Mesothelial cell of epicardium (in vitro differentiated cells): ENCODE measurements around the gene TMEM50A. TPM values are rescaled to one million over a fixed set of nuclear protein-coding genes. Genes with fewer than 3 reads are reported as not detected.
"Not testable (repeated sequence)": the region's sequence is repeated elsewhere in the genome, so short reads cannot be mapped to it uniquely, and the experiment has no call there.

Experiments used
- DNase-seq, 2 experiments: peaks; one replicate each; pipeline ENCODE4 v3.0.0; 2021; ENCODE audit warnings: low spot score in 2 of 2; ENCODE audit not compliant: unreplicated experiment in 2 of 2
- H3K27ac Mint-ChIP-seq: 2 replicates; pipeline ENCODE4 v1.8.0; 2021; ENCODE audit warnings: mixed read lengths
- H3K27me3 Mint-ChIP-seq: 2 replicates; pipeline ENCODE4 v1.8.0; 2021; ENCODE audit warnings: low read depth, mixed read lengths
- H3K36me3 Mint-ChIP-seq: 2 replicates; pipeline ENCODE4 v1.8.0; 2021; ENCODE audit warnings: mixed read lengths
- H3K4me1 Mint-ChIP-seq: 2 replicates; pipeline ENCODE4 v1.8.0; 2021; ENCODE audit warnings: mixed read lengths
- H3K4me3 Mint-ChIP-seq: 2 replicates; pipeline ENCODE4 v1.8.0; 2021; ENCODE audit warnings: mild to moderate bottlenecking, moderate library complexity, mixed read lengths
- H3K9me3 Mint-ChIP-seq: 2 replicates; pipeline ENCODE4 v1.8.0; 2021; ENCODE audit warnings: mixed read lengths
- total RNA-seq: library from RNA; stranded (reverse); gene quantifications from 3 replicates; pipeline ENCODE4 v1.2.1, GENCODE V29; 2021
- TF ChIP-seq, protein P1 (sequence below): fragments of 200-600 bp; sonication (generic); IDR thresholded peaks from one replicate; pipeline ENCODE4 v1.5.0; 2021; ENCODE audit warnings: antibody characterized with exemption; ENCODE audit not compliant: unreplicated experiment

TMEM50A gene
- total RNA-seq, 1 donor from 2014 or later: 66.1 TPM

DNA sequence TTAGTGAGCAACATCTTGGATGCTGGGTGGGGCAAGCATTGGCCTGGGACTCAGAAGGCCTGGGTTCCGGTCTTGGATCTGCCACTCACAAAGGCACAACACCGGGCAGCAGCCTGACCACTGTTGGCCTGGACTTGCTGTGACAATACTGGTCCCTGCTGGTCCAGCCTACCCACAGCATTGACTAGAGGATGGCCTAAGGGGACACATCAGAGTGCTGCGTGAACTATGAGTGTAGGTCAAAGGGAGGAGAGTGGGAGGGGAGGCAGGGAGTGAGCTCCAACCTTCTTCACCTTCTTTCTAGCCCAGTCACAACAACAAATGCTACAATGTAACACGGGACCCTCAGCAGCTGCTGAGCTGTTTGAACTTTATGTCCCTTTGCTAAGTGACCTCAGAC lies 31.1 kb downstream of the TMEM50A start:
- Mint-ChIP-seq H3K27ac (no peak overlapping the region), H3K27me3 (no peaks in the 10 kb centered on the region), H3K4me3 (no peak overlapping the region), H3K9me3 (no peaks in the 10 kb centered on the region), H3K36me3 (no peaks in the 10 kb centered on the region), H3K4me1 (peaks cover 7% of the 10 kb centered on the region)
- no peak for DNase-seq
- TF ChIP-seq, protein P1, sequence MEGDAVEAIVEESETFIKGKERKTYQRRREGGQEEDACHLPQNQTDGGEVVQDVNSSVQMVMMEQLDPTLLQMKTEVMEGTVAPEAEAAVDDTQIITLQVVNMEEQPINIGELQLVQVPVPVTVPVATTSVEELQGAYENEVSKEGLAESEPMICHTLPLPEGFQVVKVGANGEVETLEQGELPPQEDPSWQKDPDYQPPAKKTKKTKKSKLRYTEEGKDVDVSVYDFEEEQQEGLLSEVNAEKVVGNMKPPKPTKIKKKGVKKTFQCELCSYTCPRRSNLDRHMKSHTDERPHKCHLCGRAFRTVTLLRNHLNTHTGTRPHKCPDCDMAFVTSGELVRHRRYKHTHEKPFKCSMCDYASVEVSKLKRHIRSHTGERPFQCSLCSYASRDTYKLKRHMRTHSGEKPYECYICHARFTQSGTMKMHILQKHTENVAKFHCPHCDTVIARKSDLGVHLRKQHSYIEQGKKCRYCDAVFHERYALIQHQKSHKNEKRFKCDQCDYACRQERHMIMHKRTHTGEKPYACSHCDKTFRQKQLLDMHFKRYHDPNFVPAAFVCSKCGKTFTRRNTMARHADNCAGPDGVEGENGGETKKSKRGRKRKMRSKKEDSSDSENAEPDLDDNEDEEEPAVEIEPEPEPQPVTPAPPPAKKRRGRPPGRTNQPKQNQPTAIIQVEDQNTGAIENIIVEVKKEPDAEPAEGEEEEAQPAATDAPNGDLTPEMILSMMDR: no peak

DNA sequence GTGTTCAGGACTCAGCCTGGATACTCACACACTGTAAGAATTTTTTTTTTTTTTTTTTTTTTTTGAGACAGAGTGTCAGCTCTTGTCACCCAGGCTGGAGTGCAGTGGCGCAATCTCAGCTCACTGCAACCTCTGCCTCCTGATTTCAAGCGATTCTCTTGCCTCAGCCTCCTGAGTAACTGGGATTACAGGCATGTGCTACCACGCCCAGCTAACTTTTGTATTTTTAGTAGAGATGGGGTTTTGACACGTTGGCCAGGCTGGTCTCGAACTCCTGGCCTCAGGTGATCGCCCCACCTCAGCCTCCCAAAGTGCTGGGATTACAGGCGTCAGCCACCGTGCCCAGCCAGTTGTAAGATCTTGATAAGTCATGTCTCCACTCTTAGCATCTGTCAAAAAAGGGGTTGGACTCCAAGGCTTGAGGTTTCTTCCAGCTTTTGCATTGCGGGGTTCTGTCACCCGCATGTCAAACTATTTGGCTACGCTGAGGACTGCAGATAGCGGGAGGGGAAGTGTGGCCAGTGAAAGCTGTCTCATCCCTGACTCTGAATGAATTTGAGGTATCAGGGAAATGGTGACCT lies 31.6 kb downstream of the TMEM50A start:
- not testable (repeated sequence) for H3K27me3 Mint-ChIP-seq, H3K4me3 Mint-ChIP-seq, DNase-seq, H3K4me1 Mint-ChIP-seq, H3K9me3 Mint-ChIP-seq, H3K36me3 Mint-ChIP-seq, H3K27ac Mint-ChIP-seq

DNA sequence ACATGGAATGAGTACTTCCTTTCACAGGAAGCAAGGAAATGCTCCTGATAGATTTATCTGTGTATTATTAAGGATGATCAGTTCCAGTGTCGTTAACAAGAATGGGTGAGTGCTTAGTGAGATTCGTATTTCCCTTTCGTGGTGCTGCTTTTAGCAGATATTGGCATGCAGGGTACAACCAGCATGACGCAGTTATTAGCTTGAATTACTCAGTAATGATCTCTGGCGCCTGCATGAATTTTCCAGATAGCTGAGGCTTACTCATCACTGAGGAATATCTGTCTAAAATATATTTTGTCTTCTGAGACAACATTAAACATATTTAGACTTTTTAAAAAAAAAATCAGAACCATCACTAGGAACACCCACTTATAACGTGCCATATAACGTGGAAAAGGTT lies 33.6 kb downstream of the TMEM50A start:
- not testable (repeated sequence) for H3K36me3 Mint-ChIP-seq, H3K9me3 Mint-ChIP-seq, H3K27ac Mint-ChIP-seq, DNase-seq, H3K27me3 Mint-ChIP-seq, H3K4me1 Mint-ChIP-seq, H3K4me3 Mint-ChIP-seq

DNA sequence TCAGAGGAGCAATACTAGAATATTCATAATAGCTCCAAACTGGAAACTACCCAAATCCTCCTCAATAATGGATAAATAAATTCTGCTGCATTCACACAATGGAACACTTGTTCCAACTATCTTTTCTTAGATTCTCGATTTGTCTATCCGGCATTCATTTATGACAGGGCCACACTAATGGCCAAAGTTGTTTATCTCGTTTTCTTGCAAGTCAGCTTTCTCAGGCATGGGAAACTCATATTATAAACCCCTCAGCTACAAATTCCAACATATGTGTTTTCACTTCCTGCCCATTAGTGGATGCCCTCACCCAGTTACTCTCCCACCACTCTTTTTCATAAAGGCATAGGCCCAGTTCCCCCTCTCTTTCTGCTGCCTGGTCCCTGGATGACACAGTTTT lies 40.2 kb downstream of the TMEM50A start:
- not testable (repeated sequence) for H3K4me3 Mint-ChIP-seq, H3K27me3 Mint-ChIP-seq, H3K9me3 Mint-ChIP-seq, H3K36me3 Mint-ChIP-seq, H3K4me1 Mint-ChIP-seq, DNase-seq, H3K27ac Mint-ChIP-seq

DNA sequence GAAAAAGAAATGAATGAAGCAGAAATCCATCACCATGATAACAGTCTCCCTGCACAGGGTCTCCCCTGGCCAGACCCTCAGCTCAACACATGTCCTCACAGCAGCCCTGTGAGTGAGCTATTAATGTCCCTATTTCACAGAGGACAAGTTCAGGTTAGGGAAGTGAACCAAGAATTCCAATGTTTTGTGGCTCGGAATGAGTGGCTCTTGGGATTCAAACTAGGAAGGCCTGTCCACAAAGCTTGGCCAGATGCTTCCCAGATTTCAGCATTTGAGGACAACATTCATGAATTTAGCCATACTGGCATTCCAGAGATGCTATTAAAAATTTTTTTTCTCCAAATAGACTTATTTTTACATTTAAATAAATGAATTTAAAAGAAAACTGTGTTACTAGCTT lies 44.4 kb downstream of the TMEM50A start:
- H3K36me3 Mint-ChIP-seq, DNase-seq, H3K27me3 Mint-ChIP-seq, H3K9me3 Mint-ChIP-seq, H3K27ac Mint-ChIP-seq, H3K4me3 Mint-ChIP-seq, H3K4me1 Mint-ChIP-seq: not testable (repeated sequence)

DNA sequence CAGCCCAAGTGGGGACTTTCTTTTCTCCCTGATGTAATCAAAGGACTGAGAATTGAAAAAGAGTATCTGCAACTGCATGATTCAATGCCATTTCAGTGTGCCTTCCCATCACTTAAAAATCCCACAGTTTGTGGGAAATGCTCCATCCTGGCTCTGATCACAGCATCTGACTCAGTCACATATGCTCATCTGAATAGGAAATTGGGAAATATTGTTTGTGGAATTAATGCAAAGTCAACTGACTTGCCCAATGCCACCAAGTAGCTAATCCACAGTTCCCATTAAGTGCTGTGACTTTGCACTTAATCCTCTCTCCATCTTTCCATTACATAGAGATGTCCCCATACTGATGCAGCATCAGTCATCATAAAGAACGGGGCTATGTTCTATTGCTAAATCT lies 45.0 kb downstream of the TMEM50A start:
- not testable (repeated sequence) for H3K27me3 Mint-ChIP-seq, H3K4me1 Mint-ChIP-seq, H3K27ac Mint-ChIP-seq, H3K36me3 Mint-ChIP-seq, H3K9me3 Mint-ChIP-seq, DNase-seq, H3K4me3 Mint-ChIP-seq

DNA sequence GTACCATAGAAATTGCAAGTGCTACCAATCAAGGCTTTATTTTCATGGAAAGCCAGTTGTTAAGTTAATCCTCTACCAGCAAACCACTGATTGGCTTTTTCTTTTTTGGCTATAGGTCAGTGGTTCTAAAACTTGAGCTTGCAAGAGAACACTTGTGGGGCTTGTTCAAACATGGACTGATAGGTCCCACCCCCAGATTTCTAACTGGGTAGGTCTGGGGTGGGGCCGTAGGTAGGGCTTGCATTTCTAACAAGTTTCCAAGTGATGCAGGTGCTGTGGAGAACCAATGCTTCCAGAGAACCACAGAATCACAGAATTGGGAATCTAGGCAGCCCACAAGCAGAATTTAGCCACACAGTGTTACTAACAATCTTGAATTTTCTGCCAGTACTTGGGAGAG lies 45.7 kb downstream of the TMEM50A start:
- not testable (repeated sequence) for H3K27ac Mint-ChIP-seq, H3K9me3 Mint-ChIP-seq, DNase-seq, H3K36me3 Mint-ChIP-seq, H3K27me3 Mint-ChIP-seq, H3K4me1 Mint-ChIP-seq, H3K4me3 Mint-ChIP-seq

DNA sequence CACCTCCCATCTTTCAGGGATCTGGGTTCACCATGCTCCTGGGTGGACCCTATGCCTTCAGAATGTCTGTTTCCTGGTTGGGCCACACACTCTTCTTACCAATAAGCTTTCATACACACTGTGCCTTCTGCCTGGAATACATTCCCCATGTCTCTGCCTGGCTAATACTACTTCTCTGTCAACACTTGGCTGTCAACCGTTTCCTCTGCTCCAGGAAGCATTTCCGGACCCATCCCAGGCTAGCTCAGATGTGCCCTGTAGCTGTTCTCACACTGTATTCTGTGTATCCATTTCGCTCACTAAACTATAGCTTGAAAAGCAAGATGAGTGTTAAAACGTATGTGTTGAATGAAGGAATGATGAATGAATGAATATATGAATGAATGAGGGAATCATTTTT lies 49.0 kb downstream of the TMEM50A start:
- not testable (repeated sequence) for H3K36me3 Mint-ChIP-seq, H3K9me3 Mint-ChIP-seq, H3K27ac Mint-ChIP-seq, H3K27me3 Mint-ChIP-seq, H3K4me3 Mint-ChIP-seq, H3K4me1 Mint-ChIP-seq, DNase-seq

DNA sequence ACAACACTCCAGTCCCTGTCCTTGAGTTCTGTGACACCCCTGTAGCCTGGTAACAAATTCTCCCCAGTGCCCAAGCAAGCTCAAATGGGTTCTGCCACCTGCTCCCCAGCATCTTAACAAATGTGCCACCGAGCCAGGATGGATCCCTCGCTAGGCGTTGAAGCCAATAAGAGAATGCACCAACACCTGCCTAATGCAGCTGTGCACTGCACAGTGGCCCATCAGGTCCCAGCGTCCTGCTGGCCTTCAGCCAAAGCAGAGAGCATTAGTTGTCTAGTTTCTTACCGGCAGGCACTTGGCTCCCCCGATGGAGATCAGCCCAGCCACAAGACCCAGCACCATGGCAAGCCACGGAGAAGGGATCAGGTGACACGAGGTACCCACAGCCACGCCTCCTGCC lies 50.6 kb downstream of the TMEM50A start:
- not testable (repeated sequence) for H3K9me3 Mint-ChIP-seq, H3K27ac Mint-ChIP-seq, H3K4me3 Mint-ChIP-seq, H3K27me3 Mint-ChIP-seq, DNase-seq, H3K36me3 Mint-ChIP-seq, H3K4me1 Mint-ChIP-seq

DNA sequence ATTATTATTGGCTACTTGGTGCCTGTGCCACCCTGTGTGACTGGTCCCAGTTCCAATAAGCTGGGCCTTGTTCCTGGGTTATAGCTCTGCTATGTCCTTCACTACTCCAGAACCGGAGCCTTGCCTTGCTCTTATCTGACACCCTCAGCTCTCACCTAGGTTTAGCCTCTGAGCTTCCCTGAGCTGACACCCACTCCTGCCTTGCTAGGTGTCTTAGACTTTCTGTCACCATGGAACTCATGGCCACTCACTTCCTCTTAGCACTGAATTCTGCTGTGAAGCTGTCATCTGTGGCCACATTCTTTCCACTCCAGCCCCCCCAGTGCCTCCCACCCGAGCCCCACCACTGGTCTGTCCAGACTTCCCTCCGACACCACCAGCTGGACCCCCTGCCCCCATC lies 51.6 kb downstream of the TMEM50A start:
- not testable (repeated sequence) for H3K4me3 Mint-ChIP-seq, H3K9me3 Mint-ChIP-seq, H3K36me3 Mint-ChIP-seq, H3K27ac Mint-ChIP-seq, DNase-seq, H3K4me1 Mint-ChIP-seq
- peaks cover 10% of the 10 kb centered on the region for H3K27me3 Mint-ChIP-seq
